ENCODE data around the gene ASCL4.

Gene ASCL4

DNA sequence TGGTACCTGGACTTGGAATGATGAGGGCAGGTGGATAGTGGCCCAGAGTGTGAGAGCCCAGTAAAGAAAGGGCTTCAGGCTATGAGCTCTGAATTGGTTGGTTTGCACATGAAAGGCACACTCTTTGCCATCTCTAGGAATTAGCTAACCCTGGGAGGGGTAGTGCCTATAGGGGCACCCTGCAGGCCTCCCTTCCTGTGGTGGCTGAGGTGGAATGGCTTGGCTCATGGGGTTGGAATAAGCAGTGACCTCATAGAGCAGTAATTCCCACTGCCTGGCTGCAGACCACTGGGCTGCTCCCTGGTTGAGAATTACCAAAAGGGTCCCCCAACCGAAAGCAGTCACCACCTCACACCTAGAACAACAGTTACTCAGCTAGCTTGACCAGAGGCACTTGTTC is 42.7 kb downstream of the ASCL4 start:
- no peak overlapping the region for H3K27ac ChIP-seq
- TF ChIP-seq, protein P1, sequence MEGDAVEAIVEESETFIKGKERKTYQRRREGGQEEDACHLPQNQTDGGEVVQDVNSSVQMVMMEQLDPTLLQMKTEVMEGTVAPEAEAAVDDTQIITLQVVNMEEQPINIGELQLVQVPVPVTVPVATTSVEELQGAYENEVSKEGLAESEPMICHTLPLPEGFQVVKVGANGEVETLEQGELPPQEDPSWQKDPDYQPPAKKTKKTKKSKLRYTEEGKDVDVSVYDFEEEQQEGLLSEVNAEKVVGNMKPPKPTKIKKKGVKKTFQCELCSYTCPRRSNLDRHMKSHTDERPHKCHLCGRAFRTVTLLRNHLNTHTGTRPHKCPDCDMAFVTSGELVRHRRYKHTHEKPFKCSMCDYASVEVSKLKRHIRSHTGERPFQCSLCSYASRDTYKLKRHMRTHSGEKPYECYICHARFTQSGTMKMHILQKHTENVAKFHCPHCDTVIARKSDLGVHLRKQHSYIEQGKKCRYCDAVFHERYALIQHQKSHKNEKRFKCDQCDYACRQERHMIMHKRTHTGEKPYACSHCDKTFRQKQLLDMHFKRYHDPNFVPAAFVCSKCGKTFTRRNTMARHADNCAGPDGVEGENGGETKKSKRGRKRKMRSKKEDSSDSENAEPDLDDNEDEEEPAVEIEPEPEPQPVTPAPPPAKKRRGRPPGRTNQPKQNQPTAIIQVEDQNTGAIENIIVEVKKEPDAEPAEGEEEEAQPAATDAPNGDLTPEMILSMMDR (conservative IDR thresholded peaks at IDR 0.05): no peak

DNA sequence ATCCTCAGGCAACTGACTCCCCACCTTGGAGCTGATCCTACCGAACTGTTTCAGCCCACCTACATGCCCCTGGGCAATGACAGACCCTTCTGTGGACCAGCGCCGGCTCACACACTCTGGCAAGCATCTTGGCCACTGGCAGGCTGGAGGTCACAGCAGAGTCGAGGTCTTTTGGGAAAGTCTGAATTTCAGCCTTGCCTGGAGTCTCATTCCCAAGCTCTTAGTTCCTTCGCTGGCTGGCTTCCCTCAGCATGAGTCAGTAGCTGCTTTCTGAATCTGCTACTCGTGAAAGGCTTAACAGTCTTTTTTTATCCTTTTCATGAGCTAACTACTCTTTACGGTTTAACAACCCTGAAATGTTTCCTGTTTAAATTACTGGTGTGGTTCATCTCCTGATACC is 44.5 kb downstream of the ASCL4 start:
- TF ChIP-seq, protein P1 (conservative IDR thresholded peaks at IDR 0.05): no peak
- no peak overlapping the region for H3K27ac ChIP-seq

DNA sequence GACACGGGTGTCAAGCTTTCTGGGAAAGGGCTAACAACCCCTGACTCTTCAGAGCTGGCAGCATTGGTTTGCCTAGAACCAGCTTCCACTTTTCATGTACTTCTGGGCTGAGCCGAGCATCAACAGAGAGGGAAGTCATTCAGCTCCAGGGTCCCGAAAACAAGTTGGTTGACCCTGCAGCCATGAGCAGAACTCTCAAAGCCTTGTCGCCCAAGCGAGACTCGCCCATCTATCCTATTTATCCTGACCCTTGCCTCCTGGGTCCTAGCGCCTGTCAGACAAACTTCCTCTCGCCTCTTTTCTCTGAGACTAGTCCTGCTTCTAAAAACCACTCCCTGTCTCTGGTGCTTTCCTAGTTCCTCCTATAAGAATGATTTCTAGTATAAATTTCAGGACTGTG is 47.9 kb downstream of the ASCL4 start:
- no peak overlapping the region for H3K27ac ChIP-seq
- TF ChIP-seq, protein P1 (conservative IDR thresholded peaks at IDR 0.05): no peak

Data from VCaP (cell line).